T-helper 2 cell treated with Interferon-gamma antibody and Interleukin-4, amounts not matched to agents 5 μg/mL and 100 μg/mL, for 36 hours (primary cell): ENCODE measurements around the gene GGT5.
A peak's percentile ranks its signal among the peaks of the same experiment; 100 is the strongest.
"Not testable (repeated sequence)": the region's sequence is repeated elsewhere in the genome, so short reads cannot be mapped to it uniquely, and the experiment has no call there.

Experiments used
- DNase-seq: peaks from one replicate; pipeline ENCODE4 v3.0.0; 2021; ENCODE audit warnings: low spot score
- H3K27ac Mint-ChIP-seq: one replicate; pipeline ENCODE4 v1.8.0; 2021; ENCODE audit warnings: mild to moderate bottlenecking, mixed read lengths
- H3K27me3 Mint-ChIP-seq: one replicate; pipeline ENCODE4 v1.8.0; 2021; ENCODE audit warnings: low read depth, mixed read lengths
- H3K36me3 Mint-ChIP-seq: one replicate; pipeline ENCODE4 v1.8.0; 2021; ENCODE audit warnings: low read depth, mixed read lengths
- H3K4me1 Mint-ChIP-seq: one replicate; pipeline ENCODE4 v1.8.0; 2021; ENCODE audit warnings: low read depth, mixed read lengths
- H3K4me3 Mint-ChIP-seq: one replicate; pipeline ENCODE4 v1.8.0; 2022; ENCODE audit warnings: mild to moderate bottlenecking, moderate library complexity, mixed read lengths
- H3K9me3 Mint-ChIP-seq: one replicate; pipeline ENCODE4 v1.8.0; 2021; ENCODE audit warnings: mixed read lengths

GGT5 gene

DNA sequence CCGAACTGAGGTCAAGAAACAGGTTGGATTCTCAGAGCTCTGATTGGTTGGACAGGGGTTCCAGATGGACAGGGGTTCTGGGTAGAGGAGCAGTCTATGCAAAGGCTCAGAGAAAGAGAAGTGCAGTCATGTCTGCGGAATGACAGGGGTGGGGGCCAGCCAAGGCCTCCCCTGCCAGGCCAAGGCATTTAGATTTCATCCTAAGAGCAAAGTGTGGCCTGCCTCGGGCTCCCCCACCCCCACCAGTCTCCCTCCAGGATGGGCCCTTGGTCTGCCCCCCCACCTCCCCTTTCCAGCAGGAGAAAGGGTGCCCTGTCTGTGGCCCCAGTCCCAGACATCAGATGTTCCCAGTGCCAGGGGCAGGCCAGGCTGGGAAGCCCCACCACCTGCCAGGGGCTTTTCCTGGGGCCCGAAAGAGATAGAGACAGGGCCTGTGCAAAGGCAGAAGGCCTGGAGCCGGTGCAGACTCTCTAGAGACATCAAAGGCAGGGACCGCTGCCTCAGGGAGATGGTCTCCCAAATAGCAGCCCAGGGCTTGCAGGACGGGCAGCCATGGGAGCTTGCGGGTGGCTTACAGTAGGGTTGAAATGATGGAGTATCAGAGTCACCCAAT, 54.2 kb downstream of the GGT5 start:
- H3K27ac Mint-ChIP-seq: no peak overlapping the region

DNA sequence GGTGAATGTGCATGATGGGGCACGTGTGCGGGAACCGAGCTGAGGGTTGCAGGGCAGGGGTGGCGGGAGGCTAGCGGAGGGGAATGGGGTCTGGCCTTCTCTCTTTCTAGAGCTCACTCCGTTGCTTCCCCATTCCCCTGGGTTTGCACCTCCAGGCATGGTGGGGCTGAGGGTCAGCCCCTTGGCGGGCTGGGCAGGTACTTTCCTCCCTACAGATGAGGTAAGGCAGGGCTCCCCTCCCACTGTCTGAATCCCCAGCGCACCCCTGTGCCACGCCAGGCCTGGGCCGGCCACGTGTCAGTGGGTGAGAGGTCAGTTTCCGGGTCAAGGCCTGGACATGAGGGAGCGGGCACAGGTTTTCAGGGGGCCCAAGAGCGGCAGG, 54.7 kb downstream of the GGT5 start:
- no peaks in the 10 kb centered on the region for H3K36me3 Mint-ChIP-seq
- peak overlapping the region; percentile 84 for H3K27ac Mint-ChIP-seq
- H3K4me3 Mint-ChIP-seq: no peak overlapping the region
- peaks cover 2% of the 10 kb centered on the region for H3K4me1 Mint-ChIP-seq
- H3K9me3 Mint-ChIP-seq: no peaks in the 10 kb centered on the region
- no peaks in the 10 kb centered on the region for H3K27me3 Mint-ChIP-seq
- no peak for DNase-seq

More for the DNA sequence above, 54.2 kb downstream of the GGT5 start:
- Mint-ChIP-seq H3K36me3 (no peaks in the 10 kb centered on the region), H3K9me3 (no peaks in the 10 kb centered on the region), H3K4me3 (no peak overlapping the region), H3K4me1 (peaks cover 3% of the 10 kb centered on the region), H3K27me3 (no peaks in the 10 kb centered on the region)
- no peak for DNase-seq

DNA sequence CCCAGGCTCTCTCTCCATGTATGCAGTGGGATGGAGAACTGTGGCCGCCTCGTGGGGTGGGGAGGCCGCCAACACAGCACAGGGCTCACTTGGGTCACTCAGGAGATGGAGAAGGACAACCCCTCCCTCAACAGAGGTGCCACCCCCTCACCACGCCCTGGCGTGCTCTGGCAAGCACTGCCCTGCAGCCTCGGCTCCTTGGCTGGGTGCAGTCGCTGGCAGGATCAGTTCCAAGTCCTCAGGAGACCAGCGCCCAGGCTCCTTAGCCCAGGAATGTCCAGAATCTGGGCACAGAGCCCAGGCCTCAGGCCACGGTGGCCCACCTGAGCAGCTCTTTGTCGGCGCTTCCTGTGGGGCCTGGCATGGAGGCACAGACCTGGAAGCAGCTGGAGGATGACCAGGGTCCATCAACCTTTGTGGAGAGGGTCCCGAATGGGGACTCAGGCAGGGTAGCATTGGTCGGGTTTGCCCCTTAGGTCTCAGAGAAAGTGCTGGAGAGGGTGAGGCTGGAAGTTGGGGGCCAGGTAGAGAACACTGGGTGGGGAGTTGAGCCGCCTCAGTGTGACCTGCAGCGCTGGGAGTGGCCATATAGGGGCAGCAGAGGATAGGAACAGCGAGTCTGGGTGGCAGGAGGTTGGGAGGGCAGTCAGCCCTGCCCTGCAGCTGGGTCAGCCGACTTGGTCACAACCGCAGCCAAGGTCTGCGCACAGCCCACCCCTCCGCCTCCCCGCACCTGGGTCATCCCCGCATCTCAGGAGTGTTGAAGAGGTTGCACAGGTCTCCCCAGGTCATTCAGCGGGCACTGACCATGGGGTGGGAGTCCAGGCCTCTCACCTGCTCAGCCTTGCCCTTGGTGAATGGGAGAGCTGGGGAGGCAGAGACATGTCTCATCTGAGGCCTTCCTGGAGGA, 55.4 kb downstream of the GGT5 start:
- DNase-seq: peak; percentile 55
- H3K4me3 Mint-ChIP-seq: no peak overlapping the region
- no peaks in the 10 kb centered on the region for H3K9me3 Mint-ChIP-seq
- no peaks in the 10 kb centered on the region for H3K27me3 Mint-ChIP-seq
- peak overlapping the region; percentile 84 for H3K27ac Mint-ChIP-seq
- peaks cover 2% of the 10 kb centered on the region for H3K4me1 Mint-ChIP-seq
- H3K36me3 Mint-ChIP-seq: no peaks in the 10 kb centered on the region

DNA sequence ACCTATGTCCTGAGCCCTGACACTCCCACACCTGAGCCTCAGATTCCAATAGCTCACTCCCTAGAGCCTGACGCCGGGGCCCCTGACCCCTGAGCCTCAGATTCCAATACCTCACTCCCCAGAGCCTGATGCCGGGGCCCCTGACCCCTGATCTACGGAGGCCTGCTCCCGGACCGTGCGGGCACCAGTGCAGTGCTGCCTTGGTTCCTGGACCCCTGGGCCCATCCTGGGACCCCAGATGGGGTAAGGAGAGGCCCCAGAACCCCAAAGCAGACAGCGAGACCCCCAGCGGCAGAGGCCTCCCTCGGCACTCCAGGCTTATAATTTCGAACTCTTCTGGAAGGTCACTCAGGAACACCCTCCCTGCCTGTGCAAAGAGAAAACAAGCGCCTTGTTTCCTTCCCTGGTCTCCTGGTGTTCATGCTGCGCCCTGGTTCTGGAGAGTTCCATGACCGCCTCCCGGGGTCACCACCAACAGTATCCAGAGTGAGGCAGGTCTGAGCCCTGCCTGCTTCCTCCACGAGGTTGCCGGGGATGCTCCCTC, 56.1 kb downstream of the GGT5 start:
- H3K9me3 Mint-ChIP-seq: no peaks in the 10 kb centered on the region
- peaks cover 2% of the 10 kb centered on the region for H3K4me1 Mint-ChIP-seq
- H3K27me3 Mint-ChIP-seq: no peaks in the 10 kb centered on the region
- no peak for DNase-seq
- no peaks in the 10 kb centered on the region for H3K36me3 Mint-ChIP-seq
- H3K27ac Mint-ChIP-seq: no peak overlapping the region
- H3K4me3 Mint-ChIP-seq: no peak overlapping the region

DNA sequence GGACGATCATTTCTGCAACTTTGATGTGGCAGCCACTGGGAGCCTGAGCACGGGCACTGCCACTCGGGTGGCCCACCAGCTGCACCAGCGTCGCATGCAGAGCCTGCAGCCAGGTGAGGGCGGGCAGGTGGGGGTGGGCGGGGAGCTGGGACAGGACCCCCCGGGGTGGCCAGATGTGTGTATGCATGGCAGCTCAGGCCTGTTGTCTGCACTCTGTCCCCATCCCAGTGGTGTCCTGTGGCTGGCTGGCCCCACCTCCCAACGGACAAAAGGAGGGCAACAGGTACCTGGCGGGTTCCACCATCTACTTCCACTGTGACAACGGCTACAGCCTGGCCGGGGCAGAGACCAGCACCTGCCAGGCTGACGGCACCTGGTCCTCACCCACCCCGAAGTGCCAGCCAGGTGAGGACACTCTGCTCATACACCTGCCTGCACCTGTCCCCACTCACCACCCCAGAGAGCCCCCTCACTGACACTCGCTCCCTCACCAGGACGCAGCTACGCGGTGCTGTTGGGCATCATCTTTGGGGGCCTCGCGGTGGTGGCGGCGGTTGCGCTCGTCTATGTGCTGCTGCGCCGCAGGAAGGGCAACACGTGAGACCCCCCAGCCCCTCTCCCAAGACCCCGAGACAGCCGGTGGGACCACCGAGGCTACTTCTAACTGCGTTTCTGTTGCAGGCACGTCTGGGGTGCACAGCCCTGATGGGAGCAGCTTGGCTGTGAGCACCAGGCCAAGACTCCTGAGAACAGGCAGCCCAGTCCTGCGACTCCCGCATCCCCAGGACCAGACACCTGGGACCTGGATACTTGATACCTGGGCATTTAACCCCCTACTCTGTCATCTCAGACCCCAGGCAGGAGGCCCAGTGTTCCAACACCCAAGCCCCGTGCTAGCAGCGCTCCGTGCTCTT, 56.9 kb downstream of the GGT5 start:
- Mint-ChIP-seq H3K27ac (no peak overlapping the region), H3K27me3 (no peaks in the 10 kb centered on the region), H3K4me3 (no peak overlapping the region), H3K9me3 (no peaks in the 10 kb centered on the region), H3K36me3 (no peaks in the 10 kb centered on the region), H3K4me1 (peaks cover 2% of the 10 kb centered on the region)
- no peak for DNase-seq

DNA sequence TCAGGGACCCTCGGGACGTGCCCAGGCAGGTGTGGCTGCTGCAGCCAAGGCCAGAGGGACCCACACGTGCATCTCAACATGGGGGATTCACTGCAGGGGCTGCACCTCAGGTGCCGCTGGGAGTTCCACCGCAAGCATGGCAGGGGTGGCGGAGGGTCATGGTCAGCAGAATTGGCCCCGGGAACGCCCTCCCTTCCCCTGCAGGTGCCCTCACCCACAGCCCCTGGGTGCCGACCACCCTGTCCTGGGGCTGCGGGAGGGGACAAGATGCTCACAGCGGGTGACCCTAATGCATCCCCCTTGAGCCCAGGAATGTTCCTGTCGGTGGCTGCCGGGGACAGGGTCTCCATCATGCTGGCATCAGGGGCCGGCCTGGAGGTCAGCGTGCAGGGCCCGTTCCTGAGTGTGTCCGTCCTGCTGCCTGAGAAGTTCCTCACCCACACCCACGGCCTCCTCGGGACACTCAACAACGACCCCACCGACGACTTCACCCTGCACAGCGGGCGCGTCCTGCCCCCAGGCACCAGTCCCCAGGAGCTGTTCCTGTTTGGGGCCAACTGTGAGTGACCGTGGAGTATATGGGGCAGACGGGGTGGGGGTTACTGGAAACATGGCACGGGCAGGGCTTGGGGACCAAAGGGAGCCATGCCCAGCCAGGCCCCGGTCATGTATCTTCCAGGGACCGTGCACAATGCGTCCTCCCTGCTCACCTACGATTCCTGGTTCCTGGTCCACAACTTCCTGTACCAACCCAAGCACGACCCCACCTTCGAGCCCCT, 57.8 kb downstream of the GGT5 start:
- H3K36me3 Mint-ChIP-seq: no peaks in the 10 kb centered on the region
- H3K27me3 Mint-ChIP-seq: no peaks in the 10 kb centered on the region
- H3K27ac Mint-ChIP-seq: no peak overlapping the region
- peaks cover 2% of the 10 kb centered on the region for H3K4me1 Mint-ChIP-seq
- no peak overlapping the region for H3K4me3 Mint-ChIP-seq
- H3K9me3 Mint-ChIP-seq: no peaks in the 10 kb centered on the region
- DNase-seq: no peak

DNA sequence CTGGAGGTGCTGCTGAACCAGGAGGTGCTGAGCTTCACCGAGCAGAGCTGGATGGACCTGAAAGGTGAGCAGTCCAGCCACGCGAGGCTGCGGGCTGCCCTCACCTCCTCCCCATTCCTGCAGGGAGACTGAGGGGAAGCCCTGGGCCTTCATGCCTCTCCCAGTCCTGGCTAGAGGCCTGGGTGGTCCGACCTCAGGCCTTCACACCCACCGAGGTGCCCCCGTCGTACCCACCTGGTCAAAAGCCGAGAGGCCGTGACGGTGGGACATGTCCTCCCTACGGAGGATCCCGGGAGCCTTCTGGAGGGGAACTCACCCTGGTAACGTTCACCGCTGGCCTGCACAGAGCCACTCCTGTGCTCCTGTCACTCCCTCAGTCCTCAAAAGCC, 58.5 kb downstream of the GGT5 start:
- no peak overlapping the region for H3K4me3 Mint-ChIP-seq
- H3K4me1 Mint-ChIP-seq: peaks cover 2% of the 10 kb centered on the region
- DNase-seq: no peak
- no peaks in the 10 kb centered on the region for H3K36me3 Mint-ChIP-seq
- no peaks in the 10 kb centered on the region for H3K27me3 Mint-ChIP-seq
- H3K27ac Mint-ChIP-seq: no peak overlapping the region
- no peaks in the 10 kb centered on the region for H3K9me3 Mint-ChIP-seq

DNA sequence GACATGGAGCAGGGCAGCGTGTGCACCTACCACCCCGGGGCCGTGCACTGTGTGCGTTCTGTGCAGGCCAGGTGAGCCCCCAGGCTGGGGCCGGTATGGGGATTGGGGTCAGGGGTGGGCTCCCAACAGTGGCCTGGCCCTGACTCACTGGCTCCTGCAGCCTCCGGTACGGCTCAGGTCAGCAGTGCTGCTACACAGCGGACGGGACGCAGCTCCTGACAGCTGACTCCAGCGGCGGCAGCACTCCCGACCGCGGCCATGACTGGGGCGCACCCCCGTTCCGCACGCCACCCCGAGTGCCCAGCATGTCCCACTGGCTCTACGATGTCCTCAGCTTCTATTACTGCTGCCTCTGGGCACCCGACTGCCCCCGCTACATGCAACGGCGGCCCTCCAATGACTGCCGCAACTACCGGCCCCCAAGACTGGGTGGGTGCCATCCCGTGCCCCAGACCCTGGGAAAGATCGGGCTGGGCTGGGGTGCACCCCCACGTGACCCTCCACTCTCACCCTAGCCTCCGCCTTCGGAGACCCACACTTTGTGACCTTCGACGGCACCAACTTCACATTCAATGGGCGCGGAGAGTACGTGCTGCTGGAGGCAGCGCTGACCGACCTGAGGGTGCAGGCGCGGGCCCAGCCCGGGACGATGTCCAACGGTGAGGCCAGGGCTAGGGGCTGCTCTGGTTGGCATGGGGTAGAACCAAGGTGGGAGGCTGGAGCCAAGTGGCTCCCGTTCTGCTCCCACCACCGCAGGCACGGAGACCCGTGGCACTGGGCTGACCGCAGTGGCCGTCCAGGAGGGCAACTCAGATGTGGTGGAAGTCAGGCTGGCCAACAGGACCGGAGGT, 59.2 kb downstream of the GGT5 start:
- Mint-ChIP-seq H3K4me1 (peaks cover 2% of the 10 kb centered on the region), H3K4me3 (no peak overlapping the region), H3K27me3 (no peaks in the 10 kb centered on the region), H3K36me3 (no peaks in the 10 kb centered on the region), H3K9me3 (no peaks in the 10 kb centered on the region), H3K27ac (no peak overlapping the region)
- DNase-seq: no peak

DNA sequence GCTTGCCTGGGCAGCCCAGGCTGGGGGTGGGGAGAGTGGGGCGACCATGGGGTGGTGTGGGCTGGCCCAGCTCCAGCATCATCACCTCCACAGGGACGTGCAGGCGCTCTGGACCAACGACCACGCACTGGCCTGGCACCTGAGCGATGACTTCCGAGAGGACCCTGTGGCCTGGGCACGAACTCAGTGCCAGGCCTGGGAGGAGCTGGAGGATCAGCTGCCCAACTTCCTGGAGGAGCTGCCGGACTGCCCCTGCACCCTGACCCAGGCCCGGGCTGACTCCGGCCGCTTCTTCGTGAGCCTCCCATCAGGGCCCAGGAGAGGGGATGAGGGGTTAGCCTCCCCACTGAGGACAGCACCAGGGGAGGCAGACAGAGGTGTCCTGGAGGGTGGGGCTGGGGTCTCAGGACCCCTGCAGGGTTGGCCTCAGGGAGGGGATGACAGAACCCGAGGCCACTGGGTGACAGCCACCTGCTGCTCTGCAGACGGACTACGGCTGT, 59.8 kb downstream of the GGT5 start:
- no peak overlapping the region for H3K4me3 Mint-ChIP-seq
- no peaks in the 10 kb centered on the region for H3K36me3 Mint-ChIP-seq
- H3K4me1 Mint-ChIP-seq: peaks cover 2% of the 10 kb centered on the region
- H3K9me3 Mint-ChIP-seq: no peaks in the 10 kb centered on the region
- H3K27me3 Mint-ChIP-seq: no peaks in the 10 kb centered on the region
- H3K27ac Mint-ChIP-seq: no peak overlapping the region
- DNase-seq: no peak

DNA sequence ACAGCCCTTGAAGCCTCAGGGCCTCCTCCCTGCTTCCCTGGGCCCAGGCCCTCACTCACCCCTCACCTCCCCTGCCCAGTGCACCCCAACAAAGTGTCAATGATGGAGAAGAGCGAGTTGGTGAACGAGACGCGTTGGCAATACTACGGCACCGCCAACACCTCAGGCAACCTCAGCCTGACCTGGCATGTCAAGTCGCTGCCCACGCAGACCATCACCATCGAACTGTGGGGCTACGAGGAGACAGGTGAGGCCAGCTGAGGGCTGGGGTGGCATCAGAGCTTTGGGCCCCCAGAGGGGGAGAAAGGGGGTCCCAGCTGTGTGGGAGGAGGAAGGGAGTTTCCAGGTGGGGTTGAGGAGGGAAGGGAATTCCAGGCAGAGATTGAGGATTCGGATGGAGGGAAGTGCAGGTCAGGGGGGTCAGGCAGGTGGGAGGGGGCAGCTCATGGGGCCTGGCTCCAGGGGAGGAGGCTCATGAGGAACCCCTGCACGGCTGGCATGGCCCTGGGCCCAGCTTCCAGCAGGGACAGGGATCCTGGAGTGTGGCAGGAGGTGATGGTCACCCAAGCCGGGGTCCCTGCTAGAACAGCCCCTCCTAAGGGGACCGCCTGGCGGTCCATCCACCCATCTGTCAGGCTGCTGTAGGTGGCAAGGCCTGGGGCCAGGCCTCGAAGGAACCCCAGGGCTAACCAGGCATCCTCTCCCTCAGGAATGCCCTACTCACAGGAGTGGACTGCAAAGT, 60.7 kb downstream of the GGT5 start:
- DNase-seq: no peak
- no peak overlapping the region for H3K27ac Mint-ChIP-seq
- H3K36me3 Mint-ChIP-seq: no peaks in the 10 kb centered on the region
- no peaks in the 10 kb centered on the region for H3K4me1 Mint-ChIP-seq
- H3K4me3 Mint-ChIP-seq: no peak overlapping the region
- no peaks in the 10 kb centered on the region for H3K9me3 Mint-ChIP-seq
- H3K27me3 Mint-ChIP-seq: no peaks in the 10 kb centered on the region

DNA sequence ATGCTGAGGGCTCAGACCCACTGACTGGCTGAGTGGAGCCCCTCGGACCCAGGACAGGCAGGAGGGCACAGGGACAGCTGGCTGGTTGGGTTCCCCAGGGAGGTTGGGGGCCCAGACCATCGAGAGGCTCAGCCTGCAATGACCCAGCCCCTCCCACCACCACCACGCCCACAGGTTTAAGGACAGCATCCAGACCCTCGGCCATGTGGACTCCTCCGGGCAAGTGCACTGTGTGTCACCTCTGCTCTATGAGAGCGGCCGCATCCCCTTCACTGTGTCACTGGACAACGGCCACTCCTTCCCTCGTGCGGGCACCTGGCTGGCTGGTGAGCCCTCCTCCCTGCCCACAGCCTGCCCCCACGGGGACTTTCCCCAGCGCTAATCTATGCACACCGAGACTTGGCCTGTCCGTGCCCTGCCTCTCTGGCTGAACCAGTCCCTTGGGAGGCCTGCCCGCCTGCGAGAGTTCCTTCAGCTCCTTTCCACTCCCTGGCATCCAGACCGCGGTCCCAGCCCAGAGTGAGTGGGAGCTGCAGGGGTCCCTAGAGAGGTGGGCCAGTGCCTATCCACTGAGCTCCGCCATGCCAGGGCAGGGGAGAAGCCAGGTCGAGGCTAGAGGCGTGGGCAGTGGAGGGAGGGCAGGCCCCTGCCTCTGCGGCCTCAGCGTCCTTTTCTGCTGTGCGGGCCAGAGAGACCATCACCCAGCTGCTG, 61.4 kb downstream of the GGT5 start:
- no peak for DNase-seq
- no peaks in the 10 kb centered on the region for H3K4me1 Mint-ChIP-seq
- H3K27me3 Mint-ChIP-seq: no peaks in the 10 kb centered on the region
- peaks cover 1% of the 10 kb centered on the region for H3K36me3 Mint-ChIP-seq
- H3K27ac Mint-ChIP-seq: no peak overlapping the region
- H3K9me3 Mint-ChIP-seq: no peaks in the 10 kb centered on the region
- no peak overlapping the region for H3K4me3 Mint-ChIP-seq

DNA sequence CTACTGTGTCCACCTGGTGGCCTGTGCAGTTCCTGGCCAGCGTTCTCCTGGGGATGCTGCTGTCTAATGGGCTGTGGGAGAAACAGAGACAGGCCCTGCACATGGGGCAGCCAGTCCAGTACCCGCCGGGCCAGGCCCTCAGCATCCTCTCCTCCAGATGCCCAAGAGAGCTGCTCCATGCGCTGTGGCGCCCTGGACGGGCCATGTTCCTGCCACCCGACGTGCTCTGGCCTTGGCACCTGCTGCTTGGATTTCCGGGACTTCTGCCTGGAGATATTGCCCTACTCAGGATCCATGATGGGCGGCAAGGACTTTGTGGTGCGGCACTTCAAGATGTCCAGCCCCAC, 62.0 kb downstream of the GGT5 start:
- not testable (repeated sequence) for H3K36me3 Mint-ChIP-seq, H3K9me3 Mint-ChIP-seq, H3K27me3 Mint-ChIP-seq, DNase-seq, H3K4me1 Mint-ChIP-seq, H3K27ac Mint-ChIP-seq, H3K4me3 Mint-ChIP-seq
